Right lobe of liver (tissue), 6 donors: Measurements from ENCODE around the gene NOM1. TPM values are rescaled to one million over a fixed set of nuclear protein-coding genes. Genes with fewer than 3 reads are reported as not detected.
A peak's percentile ranks its signal among the peaks of the same experiment; 100 is the strongest.

Experiments
- ATAC-seq, 4 donors: fragments of 200-7000 bp; cut with Tn5 transposase; one replicate each; pipeline ENCODE4 v1.9.1; 2020; ENCODE audit warnings: mild to moderate bottlenecking in 4 of 4, moderate library complexity in 4 of 4
- DNase-seq, 3 donors: peaks; one replicate each; pipeline ENCODE4 v3.0.0-alpha.2; 2020
- H3K27ac ChIP-seq, 3 donors: fragments of 200-600 bp; one replicate each; pipeline ENCODE4 v1.8.0; 2022
- H3K27me3 ChIP-seq, 2 donors: fragments of 200-600 bp; one replicate each; pipeline ENCODE4 v1.8.0; 2022
- H3K36me3 ChIP-seq, 4 donors: fragments of 200-600 bp; sonication (generic) in 1 of 4; one replicate each; pipeline versions ENCODE4 v1.5.1 to v1.8.0; 2017 to 2022; ENCODE audit warnings: control low read depth in 1 of 4
- H3K4me1 ChIP-seq, 4 donors: fragments of 200-600 bp; sonication (generic) in 1 of 4; one replicate each; pipeline versions ENCODE4 v1.5.1 to v1.8.0; 2017 to 2022; ENCODE audit warnings: control low read depth in 1 of 4
- H3K4me3 ChIP-seq, 3 donors: fragments of 200-600 bp; one replicate each; pipeline ENCODE4 v1.8.0; 2022
- H3K9me3 ChIP-seq, 4 donors: fragments of 200-600 bp; sonication (generic) in 1 of 4; one replicate each; pipeline versions ENCODE4 v1.5.1 to v1.8.0; 2017 to 2022; ENCODE audit warnings: control low read depth in 1 of 4
- POLR2A ChIP-seq: fragments of 450-650 bp; IDR thresholded peaks from one replicate; pipeline ENCODE4 v1.6.1; 2017; ENCODE audit warnings: antibody characterized with exemption, mild to moderate bottlenecking
- WGBS: methylation state at CpG from one replicate; pipeline ENCODE4 v1.1.6; 2018; ENCODE audit warnings: low coverage, low lambda C conversion rate; ENCODE audit not compliant: insufficient coverage; ENCODE audit errors: missing lambda C conversion rate; 5-methylcytosine and 5-hydroxymethylcytosine counted together
- intact Hi-C, 2 donors: fragments of 100-400 bp; cut with DNase I; formaldehyde crosslinking; loops; one replicate each; pipeline versions ENCODE4 v1.11.2 to v1.14.1; 2022
- total RNA-seq, 6 experiments: library from RNA; depleted of rRNA in 2 of 6; stranded (reverse); fragments of >200 nt in 2 of 6; fragmentation: NEBNext Ultra II Directional in 3 of 6; extraction: Animal tissue kit (Norgen Biotek cat#: 25700) in 3 of 6; gene quantifications; one replicate each; pipeline versions ENCODE4 v1.1.0 to v1.2.4, GENCODE V29; 2016 to 2023
- TF ChIP-seq, protein P1 (sequence below), 4 donors: fragments of 200-600 bp in 3 of 4; fragments of 450-650 bp in 1 of 4; IDR thresholded peaks; one replicate each; pipeline versions ENCODE4 v1.5.1 to v1.8.0; 2016 to 2022; ENCODE audit warnings: antibody characterized with exemption in 4 of 4, mild to moderate bottlenecking in 2 of 4
- donor health status: DM: no; HTN: yes; CAD: no.
- donor health status: DM: no; HTN: no; CAD: no.
- donor health status: DM: no; HTN: no; CAD: no.
- donor health status: DM: no; HTN: yes; CAD: no.
- donor health status: DM: no; HTN: yes; CAD: no.

The NOM1 gene
- total RNA-seq, 6 experiments from 2014 or later = 6.1 to 10.2 (median 8.1) TPM

DNA sequence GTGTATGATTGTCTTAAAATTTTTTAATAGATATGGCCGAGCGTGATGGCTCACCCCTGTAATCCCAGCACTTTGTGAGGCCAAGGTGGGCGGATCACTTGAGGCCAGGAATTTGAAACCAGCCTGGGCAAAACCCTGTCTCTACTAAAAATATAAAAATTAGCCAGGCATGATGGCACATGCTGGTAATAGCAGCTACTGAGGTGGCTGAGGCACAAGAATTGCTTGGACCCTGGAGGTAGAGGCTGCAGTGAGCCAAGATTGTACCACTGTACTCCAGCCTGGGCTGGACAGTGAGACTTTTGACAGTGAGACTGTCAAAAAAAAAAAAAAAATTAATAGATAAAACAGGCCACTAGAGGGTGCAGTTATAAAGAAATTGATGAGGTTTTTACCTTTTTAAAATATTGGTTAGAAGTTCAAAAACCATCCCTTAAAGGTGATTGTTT is 20.5 kb downstream of the NOM1 start:
- no peaks in the 10 kb centered on the region for H3K4me1 ChIP-seq
- peak in 3 of 4 donors; percentile 43 to 59 (median 59) for ATAC-seq
- no peak overlapping the region for H3K4me3 ChIP-seq
- H3K27me3 ChIP-seq = no peaks in the 10 kb centered on the region
- no peak overlapping the region for H3K27ac ChIP-seq
- intact Hi-C loops = loop anchor here in 1 of 2 donors (10.0 kb wide), 1 partner anchor 305 kb away; no protein-coding TSS in a partner anchor
- H3K36me3 ChIP-seq = peaks cover 0 to 31% (median 11%) of the 10 kb centered on the region in 4 donors
- DNase-seq = no peak
- WGBS = 75% methylated on average over 3 of the region's 3 CpGs
- no peak for TF ChIP-seq POLR2A
- TF ChIP-seq, protein P1, sequence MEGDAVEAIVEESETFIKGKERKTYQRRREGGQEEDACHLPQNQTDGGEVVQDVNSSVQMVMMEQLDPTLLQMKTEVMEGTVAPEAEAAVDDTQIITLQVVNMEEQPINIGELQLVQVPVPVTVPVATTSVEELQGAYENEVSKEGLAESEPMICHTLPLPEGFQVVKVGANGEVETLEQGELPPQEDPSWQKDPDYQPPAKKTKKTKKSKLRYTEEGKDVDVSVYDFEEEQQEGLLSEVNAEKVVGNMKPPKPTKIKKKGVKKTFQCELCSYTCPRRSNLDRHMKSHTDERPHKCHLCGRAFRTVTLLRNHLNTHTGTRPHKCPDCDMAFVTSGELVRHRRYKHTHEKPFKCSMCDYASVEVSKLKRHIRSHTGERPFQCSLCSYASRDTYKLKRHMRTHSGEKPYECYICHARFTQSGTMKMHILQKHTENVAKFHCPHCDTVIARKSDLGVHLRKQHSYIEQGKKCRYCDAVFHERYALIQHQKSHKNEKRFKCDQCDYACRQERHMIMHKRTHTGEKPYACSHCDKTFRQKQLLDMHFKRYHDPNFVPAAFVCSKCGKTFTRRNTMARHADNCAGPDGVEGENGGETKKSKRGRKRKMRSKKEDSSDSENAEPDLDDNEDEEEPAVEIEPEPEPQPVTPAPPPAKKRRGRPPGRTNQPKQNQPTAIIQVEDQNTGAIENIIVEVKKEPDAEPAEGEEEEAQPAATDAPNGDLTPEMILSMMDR (IDR thresholded peaks at IDR 0.05) = peak; percentile 23 to 43 (median 38)
- no peaks in the 10 kb centered on the region for H3K9me3 ChIP-seq

DNA sequence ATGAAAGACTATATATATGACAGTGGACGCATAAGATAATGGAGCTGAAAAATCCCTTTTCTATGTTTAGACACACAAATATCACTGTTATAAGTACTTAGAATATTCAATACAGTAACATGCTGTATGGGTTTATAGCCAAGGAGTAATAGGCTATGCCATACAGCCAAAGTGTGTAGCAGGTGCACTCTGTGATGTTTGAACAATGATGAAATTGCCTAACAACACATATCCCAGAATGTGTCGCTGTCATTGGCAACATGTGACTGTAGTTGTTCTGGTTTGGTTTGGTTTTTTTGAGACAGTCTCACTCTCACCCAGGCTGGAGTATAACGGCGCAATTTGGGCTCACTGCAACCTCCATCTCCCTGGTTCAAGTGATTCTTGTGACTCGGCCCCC is 26.1 kb downstream of the NOM1 start:
- no peak overlapping the region for H3K4me3 ChIP-seq
- ATAC-seq (no peak), DNase-seq (no peak)
- 85% methylated on average over 5 of the region's 5 CpGs for WGBS
- intact Hi-C loops = loop anchor here in 1 of 2 donors (10.0 kb wide), 1 partner anchor 299 kb away; no protein-coding TSS in a partner anchor
- no peaks in the 10 kb centered on the region for H3K27me3 ChIP-seq
- peaks cover 0 to 7% (median 2%) of the 10 kb centered on the region in 4 donors for H3K36me3 ChIP-seq
- TF ChIP-seq, protein P1 (IDR thresholded peaks at IDR 0.05) = no peak
- TF ChIP-seq POLR2A = no peak
- no peaks in the 10 kb centered on the region for H3K9me3 ChIP-seq
- H3K27ac ChIP-seq = no peak overlapping the region
- H3K4me1 ChIP-seq = no peaks in the 10 kb centered on the region

DNA sequence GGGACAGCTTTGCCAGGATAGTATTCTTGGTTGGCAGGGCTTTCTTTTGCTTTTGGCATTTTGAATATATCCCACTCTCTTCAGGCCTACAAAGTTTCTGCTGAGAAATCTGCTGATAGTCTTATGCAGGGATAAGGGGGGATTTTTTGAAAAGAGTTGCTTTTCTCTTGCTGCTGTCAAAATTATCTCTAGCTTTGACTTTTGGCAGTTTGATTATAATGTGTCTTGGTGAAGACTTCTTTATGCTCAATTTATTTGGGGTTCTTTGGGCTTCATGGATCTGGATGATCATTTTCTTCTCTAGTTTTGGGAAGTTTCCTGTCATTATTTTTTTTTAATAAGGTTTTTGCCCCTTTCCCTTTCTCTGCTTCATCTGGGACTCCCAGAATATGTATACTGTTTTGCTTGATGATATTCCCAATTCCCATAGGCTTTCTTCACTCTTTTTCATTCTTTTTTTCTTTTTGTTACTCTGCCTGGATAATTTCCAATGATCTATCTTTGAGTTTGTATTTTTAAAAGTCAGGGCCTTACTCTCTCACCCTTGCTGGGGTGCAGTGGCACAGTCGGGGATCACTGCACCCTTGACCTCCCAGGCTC is 29.6 kb downstream of the NOM1 start:
- TF ChIP-seq, protein P1 (IDR thresholded peaks at IDR 0.05) = no peak
- no peak for TF ChIP-seq POLR2A
- intact Hi-C loops = loop anchor here in 1 of 2 donors (10.0 kb wide), 1 partner anchor 296 kb away; no protein-coding TSS in a partner anchor
- Histone ChIP-seq H3K36me3 (no peaks in the 10 kb centered on the region), H3K4me3 (no peak overlapping the region), H3K9me3 (no peaks in the 10 kb centered on the region), H3K27me3 (no peaks in the 10 kb centered on the region), H3K4me1 (no peaks in the 10 kb centered on the region), H3K27ac (no peak overlapping the region)
- WGBS = 60% methylated on average over 1 of the region's 1 CpG
- no peak for DNase-seq
- no peak for ATAC-seq

DNA sequence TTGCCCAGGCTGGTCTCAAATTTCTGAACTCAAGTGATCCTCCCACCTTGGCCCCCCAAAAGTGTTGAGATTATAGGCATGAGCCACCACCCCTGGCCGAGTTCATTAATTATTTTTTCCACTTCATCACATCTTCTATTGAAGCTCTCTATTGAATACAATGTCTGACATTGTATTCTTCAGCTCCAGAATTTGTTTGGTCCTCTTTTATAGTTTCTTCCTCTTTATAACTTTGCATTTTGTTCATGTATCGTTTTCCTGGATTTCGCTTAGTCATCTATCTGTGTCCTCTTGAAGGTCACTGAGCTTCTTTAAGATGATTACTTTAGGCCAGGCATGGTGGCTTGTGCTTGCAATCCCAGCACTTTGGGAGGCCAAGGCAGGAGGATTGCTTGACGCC is 30.2 kb downstream of the NOM1 start:
- no peaks in the 10 kb centered on the region for H3K9me3 ChIP-seq
- no peaks in the 10 kb centered on the region for H3K36me3 ChIP-seq
- WGBS = 91% methylated on average over 4 of the region's 4 CpGs
- TF ChIP-seq POLR2A = no peak
- TF ChIP-seq, protein P1 (IDR thresholded peaks at IDR 0.05) = no peak
- no peak for ATAC-seq
- no peak overlapping the region for H3K27ac ChIP-seq
- H3K4me1 ChIP-seq = no peaks in the 10 kb centered on the region
- DNase-seq = no peak
- intact Hi-C loops = loop anchor here in 1 of 2 donors (10.0 kb wide), 1 partner anchor 295 kb away; no protein-coding TSS in a partner anchor
- no peaks in the 10 kb centered on the region for H3K27me3 ChIP-seq
- no peak overlapping the region for H3K4me3 ChIP-seq
